Hematopoietic multipotent progenitor cell treated with erythropoietin and hydrocortisone succinate and interleukin-3 and kit ligand, for 15 days (in vitro differentiated cells): Measurements from ENCODE around the gene CFL2.

Experiments
- DNase-seq: peaks from one replicate; pipeline ENCODE4 v3.0.0-alpha.2; 2015; ENCODE audit warnings: low spot score

CFL2 gene

DNA sequence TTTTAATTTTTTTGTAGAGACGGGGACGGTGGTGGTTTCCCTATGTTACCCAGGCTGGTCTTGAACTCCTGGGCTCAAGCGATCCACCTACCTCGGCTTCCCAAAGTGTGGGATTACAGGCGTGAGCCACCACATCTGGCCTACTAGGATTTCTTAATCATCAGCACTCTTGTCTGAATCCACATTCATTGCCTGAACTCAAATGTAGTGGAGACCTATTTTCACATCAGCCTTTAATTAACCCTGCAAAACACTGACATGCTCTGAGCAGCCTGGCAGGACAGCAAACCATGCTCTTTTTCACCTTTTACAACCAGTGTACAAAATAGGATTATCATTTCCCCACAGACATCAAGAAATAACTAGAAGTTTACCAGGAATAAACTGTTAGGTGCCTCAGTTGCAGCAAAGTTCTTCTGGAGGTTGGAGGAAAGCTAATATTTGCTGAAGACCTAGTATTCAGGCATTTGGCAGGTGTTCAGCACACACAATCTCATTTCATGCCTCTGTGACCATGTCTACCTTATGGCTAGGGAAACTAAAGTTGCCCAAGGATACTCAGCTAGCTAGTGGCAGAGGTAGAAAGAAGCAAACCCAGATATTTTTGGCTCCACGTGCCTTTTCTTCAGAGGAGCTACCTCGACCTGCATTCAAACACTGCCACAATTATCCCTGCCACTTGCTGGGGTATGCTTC, 37.7 kb downstream of the CFL2 start:
- DNase-seq = no peak

DNA sequence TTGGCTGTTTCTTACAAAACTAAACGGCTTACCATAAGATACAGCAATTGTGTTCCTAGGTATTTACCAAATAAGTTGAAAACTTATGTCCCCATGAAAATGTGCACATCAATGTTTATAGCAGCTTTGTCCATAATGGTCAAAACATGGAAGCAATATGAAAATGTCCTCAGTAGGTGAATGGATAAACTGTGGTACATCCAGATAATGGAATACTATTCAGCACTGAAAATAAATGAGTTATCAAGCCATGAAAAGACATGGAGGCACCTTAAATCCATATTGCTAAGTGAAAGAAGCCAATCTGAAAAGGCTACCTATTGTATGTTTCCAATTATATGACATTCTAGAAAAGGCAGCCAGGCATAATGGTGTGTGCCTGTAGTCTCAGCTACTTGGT, 40.7 kb downstream of the CFL2 start:
- DNase-seq = no peak

DNA sequence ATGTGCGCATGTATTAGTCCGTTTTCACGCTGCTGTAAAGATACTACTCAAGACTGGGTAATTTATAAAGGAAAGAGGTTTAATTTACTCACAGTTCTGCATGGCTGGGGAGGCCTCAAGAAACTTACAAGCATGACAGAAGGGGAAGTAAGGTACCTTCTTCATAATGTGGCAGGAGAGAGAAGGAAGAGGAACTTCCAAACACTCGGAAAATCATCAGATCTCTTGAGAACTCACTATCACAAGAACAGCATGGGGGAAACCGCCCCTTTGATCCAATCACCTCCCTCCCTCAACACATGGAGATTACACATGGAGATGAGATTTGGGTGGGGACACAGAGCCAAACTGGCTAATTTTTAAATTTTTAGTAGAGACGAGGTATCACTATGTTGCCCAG, 42.7 kb downstream of the CFL2 start:
- DNase-seq = no peak

GRCh38 chr14:34668111-34668510, 46.3 kb downstream of the CFL2 start:
- no peak for DNase-seq

GRCh38 chr14:34667007-34667406, 47.4 kb downstream of the CFL2 start:
- no peak for DNase-seq

GRCh38 chr14:34665785-34666435, 48.5 kb downstream of the CFL2 start:
- no peak for DNase-seq

- no peak for DNase-seq
Measured at GRCh38 chr14:34662561-34663088, 51.8 kb downstream of the CFL2 start.

DNA sequence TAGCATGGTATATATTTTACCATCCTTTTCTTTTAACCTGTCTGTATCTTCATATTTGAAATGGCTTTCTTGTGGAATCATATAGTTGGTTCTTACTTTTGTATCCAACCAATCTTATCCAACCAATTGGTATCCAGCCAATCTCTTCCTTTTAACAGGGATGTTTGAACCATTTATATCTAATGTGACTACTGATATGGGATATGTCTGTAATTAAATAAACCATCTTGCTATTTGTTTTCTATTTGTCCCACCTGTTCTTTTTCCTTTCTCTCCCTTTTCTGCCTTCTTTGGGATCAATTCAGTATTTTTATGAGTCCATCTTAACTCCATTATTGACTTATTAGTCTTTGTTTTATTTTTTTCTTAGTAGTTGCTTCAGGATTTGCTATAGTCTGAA, 53.6 kb downstream of the CFL2 start:
- no peak for DNase-seq
